ENCODE data around the gene ZNF219. TPM values are rescaled to one million over a fixed set of nuclear protein-coding genes. Genes with fewer than 3 reads are reported as not detected.

ZNF219 gene
- total and polyA plus RNA-seq, 2 of the 13 experiments (the other 11 are each of a cell fraction or from before 2014, with no cell fraction given): 34.5 to 36.6 TPM

DNA sequence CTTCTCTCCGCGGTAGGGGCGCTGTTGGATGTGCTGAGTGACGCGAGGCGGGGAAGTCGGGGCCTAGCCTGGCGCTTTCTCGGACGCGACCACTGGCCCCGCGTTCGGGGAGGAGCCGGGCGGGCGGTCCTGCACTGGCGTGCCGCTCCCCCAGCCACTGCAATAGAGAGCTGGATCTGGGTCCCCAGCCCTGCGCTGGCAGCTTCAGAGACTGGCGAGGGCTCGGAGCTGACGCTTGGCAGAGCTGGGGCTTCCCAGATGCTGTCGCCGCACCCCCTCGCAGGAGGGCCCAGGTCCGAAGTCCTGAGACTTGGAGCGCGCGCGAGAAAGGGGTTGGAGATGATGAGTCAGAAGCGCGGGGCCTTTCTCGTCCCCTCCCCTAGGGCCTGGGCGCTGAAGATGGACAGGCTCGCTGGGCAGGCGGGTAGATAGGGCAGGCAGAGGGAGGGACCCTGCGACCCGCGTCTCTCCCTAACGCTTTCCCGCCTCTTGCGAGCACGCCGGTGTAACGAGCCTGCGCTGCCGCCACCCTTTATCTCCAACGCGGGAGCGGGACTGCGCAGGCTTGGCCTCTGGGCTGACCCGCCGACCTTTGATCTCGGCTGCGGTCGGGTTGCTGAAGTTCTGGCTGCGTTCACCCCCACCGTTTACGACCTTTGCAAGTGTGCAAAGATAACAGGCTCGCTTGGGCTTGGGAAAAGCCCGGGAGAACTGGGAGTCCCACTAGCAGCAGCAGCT lies 5.4 kb upstream of the ZNF219 start (continued):
- TF ChIP-seq ZIK1 (CRISPR knock-in tag; IDR thresholded peaks at IDR 0.05; ENCODE audit: borderline replicate concordance, low read depth) (peak; percentile 99), SMC3 (IDR thresholded peaks at IDR 0.05; ENCODE audit: low read length) (no peak), ZNF670 (CRISPR knock-in tag; IDR thresholded peaks at IDR 0.05; ENCODE audit: borderline replicate concordance) (peak; percentile 100), SRSF4 (IDR thresholded peaks at IDR 0.05; ENCODE audit: low read depth, low read length, poor library complexity, severe bottlenecking) (no peak), ZNF550 (CRISPR knock-in tag; IDR thresholded peaks at IDR 0.05; ENCODE audit: borderline replicate concordance) (no peak), NFE2L1 (CRISPR knock-in tag; IDR thresholded peaks at IDR 0.05; ENCODE audit: borderline replicate concordance) (peak; percentile 98), MEIS2 (CRISPR knock-in tag; IDR thresholded peaks at IDR 0.05) (peak; percentile 74), ATF7 (IDR thresholded peaks at IDR 0.05) (peak; percentile 94), ATF7 (CRISPR knock-in tag; IDR thresholded peaks at IDR 0.05) (peak; percentile 31; the same call in 1 of the 2 replicates), RELA (CRISPR knock-in tag; IDR thresholded peaks at IDR 0.05) (0 out of 2 replicates have a peak, but pooled peaks have one; percentile 80), ZNF441 (CRISPR knock-in tag; IDR thresholded peaks at IDR 0.05; ENCODE audit: borderline replicate concordance) (peak; percentile 82), NPAS2 (CRISPR knock-in tag; IDR thresholded peaks at IDR 0.05; ENCODE audit: borderline replicate concordance) (no peak), REL (CRISPR knock-in tag; conservative IDR thresholded peaks at IDR 0.05) (peak; percentile 99), ZNF253 (CRISPR knock-in tag; IDR thresholded peaks at IDR 0.05; ENCODE audit: borderline replicate concordance) (peak; percentile 89; the same call in 1 of the 2 replicates), KDM4B (CRISPR knock-in tag; IDR thresholded peaks at IDR 0.05) (peak; percentile 36; the same call in 1 of the 2 replicates), RFX5 (IDR thresholded peaks at IDR 0.05; ENCODE audit: low read depth, low read length) (0 out of 2 replicates have a peak, but pooled peaks have one; percentile 30), JUN (CRISPR knock-in tag; IDR thresholded peaks at IDR 0.05) (peak; percentile 98), ZNF121 (CRISPR knock-in tag; IDR thresholded peaks at IDR 0.05) (peak; percentile 82), ZNF589 (CRISPR knock-in tag; conservative IDR thresholded peaks at IDR 0.05) (peak; percentile 98; the same call in 1 of the 2 replicates), PAWR (CRISPR knock-in tag; IDR thresholded peaks at IDR 0.05; ENCODE audit: borderline replicate concordance) (peak; percentile 98), PRPF4 (IDR thresholded peaks at IDR 0.05; ENCODE audit: low read depth, low read length, poor library complexity, severe bottlenecking) (no peak), RAD51 (IDR thresholded peaks at IDR 0.05; ENCODE audit: borderline replicate concordance) (no peak), ZNF431 (CRISPR knock-in tag; IDR thresholded peaks at IDR 0.05; ENCODE audit: borderline replicate concordance, low read depth) (peak; percentile 98), ZFY (CRISPR knock-in tag; IDR thresholded peaks at IDR 0.05) (peak; percentile 98), HOXA5 (CRISPR knock-in tag; IDR thresholded peaks at IDR 0.05) (peak; percentile 90; the same call in 1 of the 2 replicates)
- TF ChIP-seq, protein P1, sequence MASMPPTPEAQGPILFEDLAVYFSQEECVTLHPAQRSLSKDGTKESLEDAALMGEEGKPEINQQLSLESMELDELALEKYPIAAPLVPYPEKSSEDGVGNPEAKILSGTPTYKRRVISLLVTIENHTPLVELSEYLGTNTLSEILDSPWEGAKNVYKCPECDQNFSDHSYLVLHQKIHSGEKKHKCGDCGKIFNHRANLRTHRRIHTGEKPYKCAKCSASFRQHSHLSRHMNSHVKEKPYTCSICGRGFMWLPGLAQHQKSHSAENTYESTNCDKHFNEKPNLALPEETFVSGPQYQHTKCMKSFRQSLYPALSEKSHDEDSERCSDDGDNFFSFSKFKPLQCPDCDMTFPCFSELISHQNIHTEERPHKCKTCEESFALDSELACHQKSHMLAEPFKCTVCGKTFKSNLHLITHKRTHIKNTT (CRISPR knock-in tag; IDR thresholded peaks at IDR 0.05): peak; percentile 97; the same call in 1 of the 2 replicates
- TF ChIP-seq, protein P2, sequence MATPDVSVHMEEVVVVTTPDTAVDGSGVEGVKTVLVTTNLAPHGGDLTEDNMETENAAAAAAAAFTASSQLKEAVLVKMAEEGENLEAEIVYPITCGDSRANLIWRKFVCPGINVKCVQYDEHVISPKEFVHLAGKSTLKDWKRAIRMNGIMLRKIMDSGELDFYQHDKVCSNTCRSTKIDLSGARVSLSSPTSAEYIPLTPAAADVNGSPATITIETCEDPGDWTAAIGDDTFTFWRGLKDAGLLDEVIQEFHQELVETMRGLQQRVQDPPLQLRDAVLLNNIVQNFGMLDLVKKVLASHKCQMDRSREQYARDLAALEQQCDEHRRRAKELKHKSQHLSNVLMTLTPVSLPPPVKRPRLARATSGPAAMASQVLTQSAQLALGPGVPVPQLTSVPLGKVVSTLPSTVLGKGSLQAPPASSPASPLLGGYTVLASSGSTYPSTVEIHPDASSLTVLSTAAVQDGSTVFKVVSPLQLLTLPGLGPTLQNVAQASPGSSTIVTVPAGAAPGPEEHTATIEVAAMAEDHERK (CRISPR knock-in tag; IDR thresholded peaks at IDR 0.05; ENCODE audit: low read depth): peak; percentile 46
- TF ChIP-seq, protein P3, sequence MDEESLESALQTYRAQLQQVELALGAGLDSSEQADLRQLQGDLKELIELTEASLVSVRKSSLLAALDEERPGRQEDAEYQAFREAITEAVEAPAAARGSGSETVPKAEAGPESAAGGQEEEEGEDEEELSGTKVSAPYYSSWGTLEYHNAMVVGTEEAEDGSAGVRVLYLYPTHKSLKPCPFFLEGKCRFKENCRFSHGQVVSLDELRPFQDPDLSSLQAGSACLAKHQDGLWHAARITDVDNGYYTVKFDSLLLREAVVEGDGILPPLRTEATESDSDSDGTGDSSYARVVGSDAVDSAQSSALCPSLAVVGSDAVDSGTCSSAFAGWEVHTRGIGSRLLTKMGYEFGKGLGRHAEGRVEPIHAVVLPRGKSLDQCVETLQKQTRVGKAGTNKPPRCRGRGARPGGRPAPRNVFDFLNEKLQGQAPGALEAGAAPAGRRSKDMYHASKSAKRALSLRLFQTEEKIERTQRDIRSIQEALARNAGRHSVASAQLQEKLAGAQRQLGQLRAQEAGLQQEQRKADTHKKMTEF (CRISPR knock-in tag; IDR thresholded peaks at IDR 0.05): peak; percentile 98

Measured in HepG2 (cell line).